Memory B cell (primary cell): ENCODE measurements around the gene IMPDH2.

Experiments
- ATAC-seq: fragments of 150-1000 bp; cut with Tn5 transposase; 2 replicates; pipeline ENCODE4 v1.10.0; 2021; ENCODE audit warnings: low read depth, mild to moderate bottlenecking, moderate library complexity
- DNase-seq, 2 donors: peaks; one replicate each; pipeline ENCODE4 v3.0.0; 2022; ENCODE audit warnings: low spot score in 2 of 2
- H3K27ac Mint-ChIP-seq: one replicate; pipeline ENCODE4 v1.8.0; 2022; ENCODE audit warnings: mild to moderate bottlenecking, moderate library complexity, mixed read lengths
- H3K27me3 Mint-ChIP-seq: one replicate; pipeline ENCODE4 v1.8.0; 2022; ENCODE audit warnings: mixed read lengths
- H3K36me3 Mint-ChIP-seq: one replicate; pipeline ENCODE4 v1.8.0; 2022; ENCODE audit warnings: mild to moderate bottlenecking, mixed read lengths
- H3K4me1 Mint-ChIP-seq: one replicate; pipeline ENCODE4 v1.8.0; 2022; ENCODE audit warnings: mixed read lengths
- H3K4me3 Mint-ChIP-seq: one replicate; pipeline ENCODE4 v1.8.0; 2022; ENCODE audit warnings: mild to moderate bottlenecking, moderate library complexity, mixed read lengths
- H3K9me3 Mint-ChIP-seq: one replicate; pipeline ENCODE4 v1.8.0; 2022; ENCODE audit warnings: mixed read lengths

IMPDH2 gene

GRCh38 chr3:49028673-49029562 is at the start of gene IMPDH2:
IMPDH2 (minus strand) TSS chr3:49029398; CDS start chr3:49029350, 48 bp downstream.
- peaks cover 27% of the 10 kb centered on the region for H3K36me3 Mint-ChIP-seq
- H3K27ac Mint-ChIP-seq, result peak within 1 kb of the TSS; percentile 96
- DNase-seq (peak; percentile 87 to 89), ATAC-seq (peak; percentile 96)
- no peaks in the 10 kb centered on the region for H3K9me3 Mint-ChIP-seq
- peaks cover 28% of the 10 kb centered on the region for H3K4me1 Mint-ChIP-seq
- peak within 1 kb of the TSS; percentile 91 for H3K4me3 Mint-ChIP-seq
- no peaks in the 10 kb centered on the region for H3K27me3 Mint-ChIP-seq

- Mint-ChIP-seq H3K27me3 (no peaks in the 10 kb centered on the region), H3K4me3 (no peak overlapping the region), H3K27ac (no peak overlapping the region), H3K4me1 (peaks cover 8% of the 10 kb centered on the region), H3K9me3 (no peaks in the 10 kb centered on the region), H3K36me3 (peaks cover 14% of the 10 kb centered on the region)
- no peak for ATAC-seq
- DNase-seq, result no peak
These were observed 47.4 kb upstream of the IMPDH2 start for GRCh38 chr3:49076646-49077045.

- H3K27me3 Mint-ChIP-seq, result no peaks in the 10 kb centered on the region
- H3K4me3 Mint-ChIP-seq, result no peak overlapping the region
- no peak for DNase-seq
- no peaks in the 10 kb centered on the region for H3K9me3 Mint-ChIP-seq
- peaks cover 15% of the 10 kb centered on the region for H3K36me3 Mint-ChIP-seq
- H3K4me1 Mint-ChIP-seq, result peaks cover 8% of the 10 kb centered on the region
- H3K27ac Mint-ChIP-seq, result no peak overlapping the region
- no peak for ATAC-seq
These were observed 46.9 kb upstream of the IMPDH2 start for GRCh38 chr3:49076116-49076515.

- Mint-ChIP-seq H3K27ac (no peak overlapping the region), H3K4me1 (peaks cover 2% of the 10 kb centered on the region), H3K36me3 (peaks cover 20% of the 10 kb centered on the region), H3K4me3 (no peak overlapping the region), H3K9me3 (no peaks in the 10 kb centered on the region), H3K27me3 (no peaks in the 10 kb centered on the region)
- DNase-seq (no peak), ATAC-seq (no peak)
These were observed 28.8 kb upstream of the IMPDH2 start for GRCh38 chr3:49058011-49058410.

- ATAC-seq, result no peak
- DNase-seq, result no peak
- Mint-ChIP-seq H3K4me1 (peaks cover 2% of the 10 kb centered on the region), H3K9me3 (no peaks in the 10 kb centered on the region), H3K36me3 (peaks cover 23% of the 10 kb centered on the region), H3K4me3 (no peak overlapping the region), H3K27ac (no peak overlapping the region), H3K27me3 (no peaks in the 10 kb centered on the region)
These were observed 28.1 kb upstream of the IMPDH2 start for GRCh38 chr3:49057268-49057667.

GRCh38 chr3:49054344-49054862 is 25.2 kb upstream of the IMPDH2 start:
- Mint-ChIP-seq H3K27me3 (no peaks in the 10 kb centered on the region), H3K9me3 (no peaks in the 10 kb centered on the region), H3K4me1 (peaks cover 9% of the 10 kb centered on the region), H3K27ac (no peak overlapping the region), H3K4me3 (no peak overlapping the region), H3K36me3 (peaks cover 29% of the 10 kb centered on the region)
- ATAC-seq (no peak), DNase-seq (no peak)

GRCh38 chr3:49053543-49053942 is 24.3 kb upstream of the IMPDH2 start:
- no peak overlapping the region for H3K27ac Mint-ChIP-seq
- H3K4me3 Mint-ChIP-seq, result no peak overlapping the region
- peaks cover 9% of the 10 kb centered on the region for H3K4me1 Mint-ChIP-seq
- ATAC-seq (no peak), DNase-seq (no peak)
- H3K36me3 Mint-ChIP-seq, result peaks cover 29% of the 10 kb centered on the region
- H3K9me3 Mint-ChIP-seq, result no peaks in the 10 kb centered on the region
- no peaks in the 10 kb centered on the region for H3K27me3 Mint-ChIP-seq

- peaks cover 20% of the 10 kb centered on the region for H3K36me3 Mint-ChIP-seq
- no peak overlapping the region for H3K4me3 Mint-ChIP-seq
- no peaks in the 10 kb centered on the region for H3K9me3 Mint-ChIP-seq
- peaks cover 3% of the 10 kb centered on the region for H3K4me1 Mint-ChIP-seq
- DNase-seq, result no peak
- H3K27me3 Mint-ChIP-seq, result no peaks in the 10 kb centered on the region
- H3K27ac Mint-ChIP-seq, result peak overlapping the region; percentile 20
- no peak for ATAC-seq
These were observed 6.1 kb upstream of the IMPDH2 start for GRCh38 chr3:49035281-49035680.

GRCh38 chr3:49034650-49035049 is 5.5 kb upstream of the IMPDH2 start:
- no peak for DNase-seq
- Mint-ChIP-seq H3K27ac (peak overlapping the region; percentile 20), H3K27me3 (no peaks in the 10 kb centered on the region)

GRCh38 chr3:49032646-49033304 is 3.6 kb upstream of the IMPDH2 start:
- H3K9me3 Mint-ChIP-seq, result no peaks in the 10 kb centered on the region
- H3K27me3 Mint-ChIP-seq, result no peaks in the 10 kb centered on the region
- H3K36me3 Mint-ChIP-seq, result peaks cover 20% of the 10 kb centered on the region
- peaks cover 16% of the 10 kb centered on the region for H3K4me1 Mint-ChIP-seq
- no peak overlapping the region for H3K27ac Mint-ChIP-seq
- ATAC-seq (no peak), DNase-seq (no peak)
- H3K4me3 Mint-ChIP-seq, result no peak overlapping the region

More at GRCh38 chr3:49034650-49035049, 5.5 kb upstream of the IMPDH2 start:
- ATAC-seq, result no peak
- Mint-ChIP-seq H3K9me3 (no peaks in the 10 kb centered on the region), H3K36me3 (peaks cover 20% of the 10 kb centered on the region), H3K4me1 (peaks cover 3% of the 10 kb centered on the region), H3K4me3 (no peak overlapping the region)

- no peaks in the 10 kb centered on the region for H3K27me3 Mint-ChIP-seq
These were observed 1.1 kb upstream of the IMPDH2 start for GRCh38 chr3:49030321-49030720.

GRCh38 chr3:49029563-49029884 is 326 bp upstream of the IMPDH2 start:
- peak overlapping the region; percentile 91 for H3K4me3 Mint-ChIP-seq
- no peaks in the 10 kb centered on the region for H3K9me3 Mint-ChIP-seq
- peak overlapping the region; percentile 96 for H3K27ac Mint-ChIP-seq
- ATAC-seq (no peak), DNase-seq (no peak)
- peaks cover 28% of the 10 kb centered on the region for H3K4me1 Mint-ChIP-seq
- H3K36me3 Mint-ChIP-seq, result peaks cover 24% of the 10 kb centered on the region
- H3K27me3 Mint-ChIP-seq, result no peaks in the 10 kb centered on the region

More at GRCh38 chr3:49030321-49030720, 1.1 kb upstream of the IMPDH2 start:
- Mint-ChIP-seq H3K27ac (no peak overlapping the region), H3K4me1 (peaks cover 24% of the 10 kb centered on the region), H3K4me3 (no peak overlapping the region), H3K36me3 (peaks cover 26% of the 10 kb centered on the region), H3K9me3 (no peaks in the 10 kb centered on the region)
- ATAC-seq (no peak), DNase-seq (no peak)

- DNase-seq, result no peak
- H3K27me3 Mint-ChIP-seq, result no peaks in the 10 kb centered on the region
- H3K9me3 Mint-ChIP-seq, result no peaks in the 10 kb centered on the region
- H3K4me3 Mint-ChIP-seq, result peak overlapping the region; percentile 91
- H3K4me1 Mint-ChIP-seq, result peaks cover 29% of the 10 kb centered on the region
- peaks cover 30% of the 10 kb centered on the region for H3K36me3 Mint-ChIP-seq
- peak overlapping the region; percentile 96 for H3K27ac Mint-ChIP-seq
- ATAC-seq, result no peak
These were observed 913 bp downstream of the IMPDH2 start for GRCh38 chr3:49028298-49028672.

GRCh38 chr3:49027634-49028033 is 1.6 kb downstream of the IMPDH2 start:
- DNase-seq (no peak), ATAC-seq (no peak)

More at GRCh38 chr3:49027634-49028033, 1.6 kb downstream of the IMPDH2 start:
- H3K27me3 Mint-ChIP-seq, result no peaks in the 10 kb centered on the region
- peaks cover 27% of the 10 kb centered on the region for H3K36me3 Mint-ChIP-seq
- peaks cover 33% of the 10 kb centered on the region for H3K4me1 Mint-ChIP-seq
- H3K4me3 Mint-ChIP-seq, result no peak overlapping the region
- peak overlapping the region; percentile 64 for H3K27ac Mint-ChIP-seq
- no peaks in the 10 kb centered on the region for H3K9me3 Mint-ChIP-seq
